HepG2 (cell line): ENCODE results near the gene COL4A6. TPM values are rescaled to one million over a fixed set of nuclear protein-coding genes. Genes with fewer than 3 reads are reported as not detected.

Source experiments
- AGO2 ChIP-seq: fragments of 200-400 bp; formaldehyde crosslinking; optimal IDR thresholded peaks from 2 replicates; pipeline ENCODE3; 2017; ENCODE audit warnings: mild to moderate bottlenecking, low read depth, low read length, moderate library complexity
- HNRNPUL1 ChIP-seq: fragments of 200-400 bp; formaldehyde crosslinking; IDR thresholded peaks from 2 replicates; pipeline ENCODE4 v1.6.1; 2017; ENCODE audit warnings: low read depth, mild to moderate bottlenecking, low read length, moderate library complexity
- SP2 ChIP-seq: sonication (generic); formaldehyde crosslinking; IDR thresholded peaks from 2 replicates; pipeline ENCODE4 v1.5.1; 2020; ENCODE audit warnings: mild to moderate bottlenecking, missing genetic modification reagents
- ZGPAT ChIP-seq: IDR thresholded peaks from 2 replicates; pipeline ENCODE4 v1.6.1; 2016; ENCODE audit warnings: mild to moderate bottlenecking
- ZHX2 ChIP-seq, 2 experiments: sonication (generic) in 1 of 2; formaldehyde crosslinking in 1 of 2; IDR thresholded peaks; 2 replicates each; pipeline versions ENCODE4 v1.6.1 to v1.9.0; 2014 to 2022; ENCODE audit warnings: antibody characterized with exemption in 1 of 2, borderline replicate concordance in 1 of 2, inconsistent platforms in 1 of 2, low read depth in 1 of 2, missing genetic modification reagents in 1 of 2
- ZNF207 ChIP-seq: fragments of 450-650 bp; IDR thresholded peaks from 2 replicates; pipeline ENCODE4 v1.6.1; 2016; ENCODE audit warnings: antibody characterized with exemption, borderline replicate concordance
- ZNF235 ChIP-seq: sonication (generic); formaldehyde crosslinking; IDR thresholded peaks from 2 replicates; pipeline ENCODE4 v1.8.1; 2023; ENCODE audit warnings: mild to moderate bottlenecking, missing genetic modification reagents, borderline replicate concordance
- ZNF780A ChIP-seq: sonication (generic); formaldehyde crosslinking; IDR thresholded peaks from 2 replicates; pipeline ENCODE4 v1.8.0; 2022; ENCODE audit warnings: mild to moderate bottlenecking, missing genetic modification reagents, moderate library complexity
- polyA plus RNA-seq, 8 experiments: library from polyadenylated mRNA; depleted of rRNA in 3 of 8; stranded (reverse) in 7 of 8; unstranded in 1 of 8; fragments of >200 nt; fragmentation: Illumina TruSeq in 4 of 8; extraction: Trizol in 4 of 8; gene quantifications; 2 replicates each; pipeline versions ENCODE4 v1.2.1 to v1.2.3, GENCODE V29; 2011 to 2016; ENCODE audit warnings: low read depth in 4 of 8, missing spikeins in 1 of 8, mixed read lengths in 1 of 8; ENCODE audit not compliant: insufficient read depth in 1 of 8
- total RNA-seq, 5 experiments: library from RNA; depleted of rRNA; stranded (reverse); fragments of >200 nt; fragmentation: Illumina TruSeq; extraction: Trizol; gene quantifications; 2 replicates each; pipeline ENCODE4 v1.2.3, GENCODE V29; 2016; ENCODE audit warnings: low read depth in 1 of 5
- TF ChIP-seq, protein P1 (sequence below): sonication (generic); formaldehyde crosslinking; IDR thresholded peaks from 2 replicates; pipeline ENCODE4 v1.4.0; 2020; ENCODE audit warnings: missing genetic modification reagents

The COL4A6 gene
- total and polyA plus RNA-seq, 2 of the 13 experiments (the other 11 are each of a cell fraction or from before 2014, with no cell fraction given), result 4.5 to 8.2 TPM

- TF ChIP-seq, protein P1, sequence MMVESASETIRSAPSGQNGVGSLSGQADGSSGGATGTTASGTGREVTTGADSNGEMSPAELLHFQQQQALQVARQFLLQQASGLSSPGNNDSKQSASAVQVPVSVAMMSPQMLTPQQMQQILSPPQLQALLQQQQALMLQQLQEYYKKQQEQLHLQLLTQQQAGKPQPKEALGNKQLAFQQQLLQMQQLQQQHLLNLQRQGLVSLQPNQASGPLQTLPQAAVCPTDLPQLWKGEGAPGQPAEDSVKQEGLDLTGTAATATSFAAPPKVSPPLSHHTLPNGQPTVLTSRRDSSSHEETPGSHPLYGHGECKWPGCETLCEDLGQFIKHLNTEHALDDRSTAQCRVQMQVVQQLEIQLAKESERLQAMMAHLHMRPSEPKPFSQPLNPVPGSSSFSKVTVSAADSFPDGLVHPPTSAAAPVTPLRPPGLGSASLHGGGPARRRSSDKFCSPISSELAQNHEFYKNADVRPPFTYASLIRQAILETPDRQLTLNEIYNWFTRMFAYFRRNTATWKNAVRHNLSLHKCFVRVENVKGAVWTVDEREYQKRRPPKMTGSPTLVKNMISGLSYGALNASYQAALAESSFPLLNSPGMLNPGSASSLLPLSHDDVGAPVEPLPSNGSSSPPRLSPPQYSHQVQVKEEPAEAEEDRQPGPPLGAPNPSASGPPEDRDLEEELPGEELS, result no peak
- TF ChIP-seq ZNF207, result no peak
- no peak for TF ChIP-seq ZHX2 (IDR thresholded peaks at IDR 0.05; ENCODE audit: low read depth)
- TF ChIP-seq ZHX2 (CRISPR knock-in tag; IDR thresholded peaks at IDR 0.05; ENCODE audit: borderline replicate concordance), result no peak
- no peak for TF ChIP-seq SP2
- TF ChIP-seq ZNF235 (CRISPR knock-in tag), result no peak
- no peak for TF ChIP-seq ZGPAT (CRISPR knock-in tag)
- TF ChIP-seq HNRNPUL1, result no peak
- no peak for TF ChIP-seq AGO2
- no peak for TF ChIP-seq ZNF780A (CRISPR knock-in tag)
Measured at GRCh38 chrX:108348525-108348924, 89.7 kb downstream of the COL4A6 start (continued).
